Subcutaneous adipose tissue (tissue), 4 donors: ENCODE data around the gene RABEP2. TPM values are rescaled to one million over a fixed set of nuclear protein-coding genes. Genes with fewer than 3 reads are reported as not detected.

Experiments used
- CTCF ChIP-seq: fragments of 450-650 bp; IDR thresholded peaks from one replicate; pipeline ENCODE4 v1.5.1; 2016; ENCODE audit warnings: low read depth, mild to moderate bottlenecking, control low read depth, antibody characterized with exemption, moderate library complexity
- total RNA-seq, 4 donors: library from RNA; depleted of rRNA; stranded (reverse); fragments of >200 nt; gene quantifications; one replicate each; pipeline ENCODE4 v1.1.0, GENCODE V29; 2016

RABEP2 gene
- total RNA-seq, 4 donors from 2014 or later: 9.0 to 19.6 (median 16.4) TPM

DNA sequence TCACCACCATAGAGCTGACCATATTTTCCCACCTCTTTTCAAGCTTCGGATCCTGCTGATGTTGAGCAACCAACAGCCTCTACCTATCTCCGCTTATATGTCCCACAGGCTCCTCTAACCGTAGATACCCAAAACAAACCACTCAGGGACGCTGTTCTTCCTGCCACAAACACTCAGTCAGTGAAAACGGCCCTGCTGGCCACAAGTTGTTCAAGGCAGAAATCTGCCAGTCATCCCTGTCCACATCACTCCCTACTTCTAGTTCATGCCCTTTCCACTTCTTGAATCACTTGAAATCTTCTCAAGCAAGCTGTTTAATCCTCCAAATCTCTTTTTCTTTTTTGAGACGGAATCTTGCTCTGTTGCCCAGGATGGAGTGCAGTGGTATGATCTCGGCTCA is 7.9 kb downstream of the RABEP2 start:
- no peak for TF ChIP-seq CTCF

DNA sequence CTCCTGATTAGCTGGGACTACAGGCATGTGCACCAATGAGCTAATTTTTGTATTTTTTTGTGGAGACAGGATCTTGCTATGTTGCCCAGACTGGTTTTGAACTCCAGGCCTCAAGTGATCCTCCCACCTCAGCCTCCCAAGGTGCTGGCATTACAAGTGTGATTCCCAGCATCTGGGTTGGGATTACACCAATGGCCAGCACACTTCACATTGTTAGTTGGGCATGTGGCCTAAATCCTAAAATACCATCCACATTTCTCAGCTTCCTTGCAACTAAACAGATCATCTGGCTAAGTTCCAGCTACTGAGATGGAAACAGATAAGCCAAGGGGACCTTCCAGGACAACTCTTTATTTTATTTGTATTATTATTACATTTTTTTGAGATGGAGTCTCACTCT is 9.9 kb downstream of the RABEP2 start:
- no peak for TF ChIP-seq CTCF

- TF ChIP-seq CTCF: no peak
Measured at GRCh38 chr16:28913946-28914724, 10.9 kb downstream of the RABEP2 start.

DNA sequence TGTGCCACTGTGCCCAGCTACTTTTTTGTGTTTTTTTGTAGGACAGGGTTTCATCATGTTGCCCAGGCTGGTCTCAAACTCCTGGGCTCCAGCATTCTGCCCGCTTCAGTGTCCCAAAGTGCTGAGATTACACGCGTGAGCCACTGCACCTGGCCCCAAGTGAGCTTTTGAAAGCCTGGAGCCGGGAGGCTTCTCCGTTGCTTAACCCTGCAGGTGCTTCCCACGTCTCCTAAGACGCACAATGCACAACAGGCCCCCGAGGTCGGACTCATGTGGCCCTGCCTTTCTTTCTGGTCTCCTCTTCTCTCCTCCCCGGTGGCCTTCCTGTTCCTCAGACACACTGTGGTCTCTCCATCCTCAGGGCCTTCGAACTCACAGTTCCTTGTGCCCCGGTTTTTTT is 12.5 kb downstream of the RABEP2 start:
- no peak for TF ChIP-seq CTCF

DNA sequence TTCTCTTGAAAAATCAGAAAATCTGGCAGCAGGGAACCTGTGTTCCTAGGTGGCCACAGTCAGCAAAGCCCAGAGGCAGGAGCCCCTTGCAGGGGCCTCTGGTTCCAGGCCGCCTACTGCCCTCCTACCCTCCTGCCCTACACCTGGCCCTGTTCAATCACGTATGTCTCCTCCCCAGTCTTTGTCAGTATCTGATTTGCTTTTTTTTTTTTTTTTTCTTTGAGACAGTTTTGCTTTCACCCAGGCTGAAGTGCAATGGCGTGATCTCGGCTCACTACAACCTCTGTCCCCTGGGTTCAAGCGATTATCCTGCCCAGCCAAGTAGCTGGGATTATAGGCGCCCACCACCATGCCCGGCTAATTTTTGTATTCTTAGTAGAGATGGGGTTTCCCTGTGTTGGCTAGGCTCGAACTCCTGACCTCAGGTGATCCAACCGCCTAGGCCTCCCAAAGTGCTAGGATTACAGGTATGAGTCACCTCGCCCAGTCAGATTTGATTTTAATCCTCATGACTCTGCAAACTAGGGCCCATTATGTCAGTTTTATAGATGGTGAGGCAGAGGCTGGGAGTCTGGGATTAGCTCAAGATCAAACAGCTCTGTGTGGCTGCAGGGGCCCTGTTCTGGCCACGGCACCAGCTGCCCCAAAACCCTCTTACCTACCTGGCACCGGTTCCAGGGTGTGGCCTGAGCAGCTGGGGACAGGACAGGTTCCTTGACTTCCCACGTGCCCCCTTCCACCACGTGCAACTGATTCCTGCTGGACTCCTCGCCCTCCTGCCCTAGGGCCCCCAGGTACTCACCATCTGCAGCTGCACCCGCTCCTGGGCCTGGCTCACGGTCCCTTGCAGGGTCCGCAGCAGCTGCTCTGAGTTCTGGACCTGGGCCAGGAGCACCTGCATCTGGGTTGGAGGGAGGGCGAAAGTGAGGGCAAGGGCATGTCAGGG is 14.7 kb downstream of the RABEP2 start:
- no peak for TF ChIP-seq CTCF

DNA sequence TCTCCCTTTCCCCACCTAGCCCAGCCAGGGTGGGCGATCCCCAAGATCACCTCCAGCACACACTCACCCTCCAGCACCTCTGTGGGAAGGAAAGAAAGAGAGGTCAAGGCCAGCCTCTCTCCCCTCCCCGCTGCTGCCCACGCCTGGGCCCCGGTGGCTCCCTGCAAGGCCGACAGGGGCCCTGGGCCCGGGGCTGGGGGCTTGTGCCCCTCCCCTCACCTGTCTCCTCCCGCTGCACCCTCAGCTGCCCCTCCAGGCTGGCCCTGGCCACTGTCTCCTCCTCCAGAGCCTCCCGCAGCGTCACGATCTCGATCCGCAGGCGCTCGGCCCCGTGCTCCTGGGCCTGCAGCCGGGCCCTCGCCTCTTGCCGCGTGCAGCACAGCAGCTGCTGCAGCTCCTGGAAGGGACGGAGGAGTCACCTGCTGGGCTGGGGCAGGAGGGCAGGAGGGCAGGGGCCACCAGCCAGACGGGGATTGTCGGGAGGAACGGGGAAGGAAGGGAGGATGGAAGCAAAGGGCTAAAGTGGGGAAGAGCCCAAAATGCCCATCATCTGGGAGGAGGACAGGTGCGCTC is 19.2 kb downstream of the RABEP2 start:
- no peak for TF ChIP-seq CTCF
